K562 (cell line): ENCODE results near the gene BST1. TPM values are rescaled to one million over a fixed set of nuclear protein-coding genes. Genes with fewer than 3 reads are reported as not detected.

Source experiments
- ATAC-seq: fragments of 200-7000 bp; cut with Tn5 transposase; 3 replicates; pipeline ENCODE4 v1.9.1; 2020; ENCODE audit warnings: moderate library complexity
- BruUV-seq: library from RNA; stranded (reverse); fragments of 400-500 nt; replicated peaks from 2 replicates; lab custom pipeline; 2021; lab: Mats Ljungman, UMichigan
- CTCF ChIA-PET: fragments of 300-600 bp; formaldehyde crosslinking; extraction: SDS; loops from one replicate; lab custom pipeline; 2021; ENCODE audit warnings: low intra/inter-chr PET ratio; lab: Yijun Ruan, JAX
- POLR2A ChIA-PET: fragments of 300-600, 350-650 bp; sonication (Branson Sonifier 250); formaldehyde crosslinking; extraction: SDS; loops from one replicate; lab custom pipeline; 2021; ENCODE audit warnings: antibody characterized with exemption, inconsistent platforms; lab: Yijun Ruan, JAX
- DNase-seq, 4 experiments: peaks; one replicate each; pipeline versions ENCODE4 v3.0.0 to v3.0.0-alpha.2; 2011 to 2018; ENCODE audit warnings: low spot score in 3 of 4, mixed read lengths in 3 of 4; ENCODE audit errors: extremely low read depth in 1 of 4
- FAIRE-seq: peaks from 2 replicates; lab custom pipeline; 2011; peaks lifted over from hg19 to GRCh38; lab: Jason Lieb, UNC
- H2AFZ ChIP-seq: 2 replicates; pipeline ENCODE4 v1.6.0; 2011; ENCODE audit warnings: low read depth, low read length, control low read depth, inconsistent platforms
- H3K27ac ChIP-seq: fragments of 200-600 bp; 3 replicates; pipeline ENCODE4 v1.8.0; 2011; ENCODE audit warnings: low read depth, mild to moderate bottlenecking, control low read depth, inconsistent platforms, low read length, moderate library complexity, mixed read lengths; ENCODE audit errors: extremely low read depth
- H3K27me3 ChIP-seq, 2 experiments: fragments of 300-600 bp in 1 of 2; 2 replicates in 1 of 2; 3 replicates in 1 of 2; pipeline versions ENCODE4 v1.6.0 to v1.8.0; 2011; ENCODE audit warnings: inconsistent platforms in 2 of 2, low read length in 2 of 2, mild to moderate bottlenecking in 1 of 2, mixed read lengths in 1 of 2, moderate library complexity in 1 of 2; ENCODE audit not compliant: control insufficient read depth in 2 of 2, insufficient read depth in 2 of 2
- H3K36me3 ChIP-seq: fragments of 300-600 bp; 3 replicates; pipeline ENCODE4 v1.8.0; 2011; ENCODE audit warnings: mild to moderate bottlenecking, low read length, inconsistent platforms; ENCODE audit not compliant: control insufficient read depth, insufficient read depth
- H3K4me1 ChIP-seq, 2 experiments: fragments of 200-600 bp in 1 of 2; replicated peaks in 1 of 2; 2 replicates in 1 of 2; 3 replicates in 1 of 2; pipeline versions ENCODE4 v1.5.1 to v1.8.0; 2011; ENCODE audit warnings: inconsistent platforms in 2 of 2, low read length in 2 of 2, mild to moderate bottlenecking in 1 of 2, mixed read lengths in 1 of 2, moderate library complexity in 1 of 2; ENCODE audit not compliant: control insufficient read depth in 2 of 2, insufficient read depth in 2 of 2
- H3K4me2 ChIP-seq: 2 replicates; pipeline ENCODE4 v1.6.1; 2011; ENCODE audit warnings: low read length, control low read depth, inconsistent platforms, mixed read lengths; ENCODE audit not compliant: insufficient read depth
- H3K4me3 ChIP-seq: fragments of 200-600 bp; sonication (generic), shearing (Covaris generic); 2 replicates; pipeline ENCODE4 v1.5.1; 2016; ENCODE audit warnings: control low read depth, inconsistent platforms
- H3K79me2 ChIP-seq: fragments of 200-600 bp; 3 replicates; pipeline ENCODE4 v1.8.0; 2011; ENCODE audit warnings: low read length, inconsistent platforms; ENCODE audit not compliant: control insufficient read depth, insufficient read depth
- H3K9ac ChIP-seq, 2 experiments: 2 replicates each; pipeline versions ENCODE4 v1.6.0 to v1.6.1; 2011; ENCODE audit warnings: low read depth in 2 of 2, low read length in 2 of 2, control low read depth in 1 of 2, inconsistent platforms in 1 of 2, mild to moderate bottlenecking in 1 of 2, mixed read lengths in 1 of 2; ENCODE audit not compliant: insufficient read depth in 1 of 2
- H3K9me1 ChIP-seq: one replicate; pipeline ENCODE4 v1.6.0; 2011; ENCODE audit warnings: inconsistent platforms, mild to moderate bottlenecking, low read length, moderate library complexity; ENCODE audit not compliant: control insufficient read depth, insufficient read depth
- H3K9me3 ChIP-seq: replicated peaks from 2 replicates; pipeline ENCODE4 v1.5.1; 2011; ENCODE audit warnings: low read depth, low read length, inconsistent platforms; ENCODE audit not compliant: control insufficient read depth, insufficient read depth
- H4K20me1 ChIP-seq: replicated peaks from 2 replicates; pipeline ENCODE4 v1.6.1; 2011; ENCODE audit warnings: low read length, inconsistent platforms, mixed read lengths; ENCODE audit not compliant: control insufficient read depth, insufficient read depth
- SMAD2 ChIP-seq: fragments of 150-350 bp; IDR thresholded peaks from 2 replicates; pipeline ENCODE4 v1.6.1; 2014; ENCODE audit warnings: low read depth, mild to moderate bottlenecking, low read length
- U2AF1 ChIP-seq: fragments of 200-400 bp; formaldehyde crosslinking; optimal IDR thresholded peaks from 2 replicates; pipeline ENCODE3; 2017; ENCODE audit warnings: mild to moderate bottlenecking, low read depth, low read length, moderate library complexity
- ZNF3 ChIP-seq: fragments of 250-450 bp; sonication (Bioruptor Pico); IDR thresholded peaks from 2 replicates; pipeline ENCODE4 v1.5.0; 2021; ENCODE audit warnings: mild to moderate bottlenecking, moderate library complexity
- ZNF592 ChIP-seq: fragments of 450-650 bp; IDR thresholded peaks from 2 replicates; pipeline ENCODE4 v1.6.1; 2017; ENCODE audit warnings: antibody characterized with exemption, mild to moderate bottlenecking
- WGBS: fragments of 100-300 bp; shearing (Covaris generic); methylation state at CpG from one replicate; pipeline ENCODE4 v1.1.6; 2016; ENCODE audit warnings: low coverage, mixed read lengths; ENCODE audit not compliant: insufficient coverage; ENCODE audit errors: missing lambda C conversion rate; 5-methylcytosine and 5-hydroxymethylcytosine counted together
- in situ Hi-C: fragments of 300-500 bp; cut with MboI; formaldehyde crosslinking; loops from 4 replicates; pipeline ENCODE4 v1.15.0; 2018; ENCODE audit warnings: inconsistent platforms, mixed read lengths
- intact Hi-C: fragments of 100-400 bp; cut with micrococcal nuclease; formaldehyde crosslinking; loops from 2 replicates; pipeline ENCODE4 v1.14.2; 2022
- polyA plus RNA-seq, 8 experiments: library from polyadenylated mRNA; depleted of rRNA in 4 of 8; stranded (reverse) in 5 of 8; unstranded in 3 of 8; fragments of >200 nt; fragmentation: Nextera tagmentation in 2 of 8; fragmentation: Illumina TruSeq in 1 of 8; extraction: Ambion mirVana in 2 of 8; extraction: Trizol in 1 of 8; gene quantifications; 2 replicates each; pipeline versions ENCODE4 v1.2.1 to v1.2.3, GENCODE V29; 2011 to 2014; ENCODE audit warnings: inconsistent platforms in 1 of 8, missing spikeins in 1 of 8
- total RNA-seq, 7 experiments: library from RNA; depleted of rRNA in 6 of 7; stranded (reverse); fragments of >200 nt in 6 of 7; fragmentation: Illumina TruSeq in 2 of 7; extraction: Trizol in 2 of 7; gene quantifications; 2 replicates each; pipeline versions ENCODE4 v1.2.1 to v1.2.3, GENCODE V29; 2011 to 2021; ENCODE audit warnings: low replicate concordance in 1 of 7

The BST1 gene
- total and polyA plus RNA-seq, 9 of the 15 experiments (the other 6 are each of a cell fraction or from before 2014, with no cell fraction given), result 0.04 to 0.38 (median 0.07) TPM; not detected in 6

- Histone ChIP-seq H3K9ac (no peak overlapping the region), H4K20me1 (no peaks in the 10 kb centered on the region), H3K4me1 (no peaks in the 10 kb centered on the region), H3K9me3 (no peaks in the 10 kb centered on the region), H2AFZ (no peak overlapping the region), H3K79me2 (no peaks in the 10 kb centered on the region), H3K36me3 (no peaks in the 10 kb centered on the region), H3K4me3 (no peak overlapping the region), H3K4me2 (no peak overlapping the region), H3K27ac (no peak overlapping the region), H3K9me1 (no peaks in the 10 kb centered on the region), H3K27me3 (peaks cover 0 to 10% of the 10 kb centered on the region in 2 experiments; a peak in 2 of 5 replicates)
- no peak for DNase-seq
- ChIA-PET POLR2A (interaction anchor here (0.6 kb wide), 1 partner anchor 164 kb away, joined by 4 read pairs; no protein-coding TSS in a partner anchor), CTCF (no interaction called here)
- no peak for FAIRE-seq
- BruUV-seq, result no TSS peak
- WGBS, result 0% methylated on average over 4 of the region's 4 CpGs
- ATAC-seq, result no peak
- TF ChIP-seq ZNF3 (CRISPR knock-in tag), result no peak
- TF ChIP-seq U2AF1, result no peak
- TF ChIP-seq ZNF592, result no peak
- TF ChIP-seq SMAD2, result no peak
- in situ Hi-C loops, result no loop called here
- intact Hi-C loops, result no loop called here
Measured at GRCh38 chr4:15755321-15756155, 52.7 kb downstream of the BST1 start.
